DOHH2 (cell line): ENCODE measurements around the gene BMP7.

Experiments used
- H3F3A ChIP-seq: fragments of 200-600 bp; sonication (generic), shearing (Covaris generic); 2 replicates; pipeline ENCODE4 v1.6.0; 2016; ENCODE audit warnings: antibody characterized with exemption, mild to moderate bottlenecking; ENCODE audit not compliant: control insufficient read depth, insufficient read depth
- H3K27ac ChIP-seq: fragments of 200-600 bp; sonication (generic); 2 replicates; pipeline ENCODE4 v1.5.1; 2014; ENCODE audit warnings: low read depth, mild to moderate bottlenecking, low read length, moderate library complexity
- H3K27me3 ChIP-seq: fragments of 200-600 bp; sonication (generic); 2 replicates; pipeline ENCODE4 v1.6.1; 2014; ENCODE audit warnings: mild to moderate bottlenecking, low read length, mixed read lengths; ENCODE audit not compliant: control insufficient read depth
- H3K36me3 ChIP-seq: fragments of 200-600 bp; sonication (generic); 2 replicates; pipeline ENCODE4 v1.6.1; 2014; ENCODE audit warnings: mild to moderate bottlenecking, low read length, moderate library complexity, mixed read lengths; ENCODE audit not compliant: control insufficient read depth
- H3K4me1 ChIP-seq: fragments of 200-600 bp; sonication (generic); 2 replicates; pipeline ENCODE4 v1.6.1; 2014; ENCODE audit warnings: mild to moderate bottlenecking, low read length, mixed read lengths; ENCODE audit not compliant: control insufficient read depth
- H3K4me2 ChIP-seq: fragments of 200-600 bp; sonication (generic); 2 replicates; pipeline ENCODE4 v1.6.0; 2014; ENCODE audit warnings: mild to moderate bottlenecking, low read length, moderate library complexity
- H3K4me3 ChIP-seq: fragments of 200-600 bp; sonication (generic); 2 replicates; pipeline ENCODE4 v1.5.1; 2014; ENCODE audit warnings: mild to moderate bottlenecking, low read length, mixed read lengths
- H3K79me2 ChIP-seq: fragments of 200-600 bp; sonication (generic); 2 replicates; pipeline ENCODE4 v1.6.1; 2014; ENCODE audit warnings: mild to moderate bottlenecking, low read length, mixed read lengths; ENCODE audit not compliant: control insufficient read depth
- H3K9me2 ChIP-seq: fragments of 200-600 bp; sonication (generic); replicated peaks from 2 replicates; pipeline ENCODE4 v1.6.1; 2014; ENCODE audit warnings: mild to moderate bottlenecking, low read length, mixed read lengths; ENCODE audit not compliant: control insufficient read depth
- H3K9me3 ChIP-seq: fragments of 200-600 bp; sonication (generic); 2 replicates; pipeline ENCODE4 v1.6.1; 2014; ENCODE audit warnings: antibody characterized with exemption, low read length, mixed read lengths; ENCODE audit not compliant: control insufficient read depth, insufficient read depth
- H4K20me1 ChIP-seq: fragments of 200-600 bp; sonication (generic); 2 replicates; pipeline ENCODE4 v1.6.0; 2014; ENCODE audit warnings: low read depth, mild to moderate bottlenecking, antibody characterized with exemption, low read length, moderate library complexity; ENCODE audit not compliant: control insufficient read depth, insufficient read depth
- EZH2phosphoT487 ChIP-seq: fragments of 200-600 bp; sonication (generic); IDR thresholded peaks from 2 replicates; pipeline ENCODE4 v1.6.1; 2017; ENCODE audit warnings: borderline replicate concordance, mild to moderate bottlenecking, antibody characterized with exemption, low read length, moderate library complexity, mixed read lengths
- TF ChIP-seq, protein P1 (sequence below): fragments of 200-600 bp; sonication (generic); IDR thresholded peaks from one replicate; pipeline ENCODE4 v1.5.1; 2014; ENCODE audit warnings: antibody characterized with exemption, mild to moderate bottlenecking, low read depth, low read length; ENCODE audit not compliant: poor library complexity, severe bottlenecking

Gene BMP7

DNA sequence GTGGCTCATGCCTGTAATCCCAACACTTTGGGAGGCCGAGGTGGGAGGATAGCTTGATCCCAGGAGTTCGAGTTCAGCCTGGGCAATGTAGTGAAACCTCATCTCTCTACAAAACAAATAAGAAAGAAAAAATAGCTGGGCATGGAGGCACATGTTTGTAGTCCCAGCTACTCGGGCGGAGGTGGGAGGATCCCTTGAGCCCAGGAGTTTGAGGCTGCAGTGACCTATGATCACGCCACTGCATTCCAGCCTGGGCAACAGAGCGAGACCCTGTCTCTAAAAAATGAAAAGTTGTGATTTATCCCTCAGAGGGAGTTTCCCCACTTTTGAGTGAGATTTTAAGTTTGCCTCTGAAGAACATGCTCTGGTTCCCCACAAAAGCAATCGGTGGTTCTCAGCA, 17.4 kb upstream of the BMP7 start:
- no peak for TF ChIP-seq EZH2phosphoT487
- TF ChIP-seq, protein P1, sequence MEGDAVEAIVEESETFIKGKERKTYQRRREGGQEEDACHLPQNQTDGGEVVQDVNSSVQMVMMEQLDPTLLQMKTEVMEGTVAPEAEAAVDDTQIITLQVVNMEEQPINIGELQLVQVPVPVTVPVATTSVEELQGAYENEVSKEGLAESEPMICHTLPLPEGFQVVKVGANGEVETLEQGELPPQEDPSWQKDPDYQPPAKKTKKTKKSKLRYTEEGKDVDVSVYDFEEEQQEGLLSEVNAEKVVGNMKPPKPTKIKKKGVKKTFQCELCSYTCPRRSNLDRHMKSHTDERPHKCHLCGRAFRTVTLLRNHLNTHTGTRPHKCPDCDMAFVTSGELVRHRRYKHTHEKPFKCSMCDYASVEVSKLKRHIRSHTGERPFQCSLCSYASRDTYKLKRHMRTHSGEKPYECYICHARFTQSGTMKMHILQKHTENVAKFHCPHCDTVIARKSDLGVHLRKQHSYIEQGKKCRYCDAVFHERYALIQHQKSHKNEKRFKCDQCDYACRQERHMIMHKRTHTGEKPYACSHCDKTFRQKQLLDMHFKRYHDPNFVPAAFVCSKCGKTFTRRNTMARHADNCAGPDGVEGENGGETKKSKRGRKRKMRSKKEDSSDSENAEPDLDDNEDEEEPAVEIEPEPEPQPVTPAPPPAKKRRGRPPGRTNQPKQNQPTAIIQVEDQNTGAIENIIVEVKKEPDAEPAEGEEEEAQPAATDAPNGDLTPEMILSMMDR, result no peak
- peaks cover 35% of the 10 kb centered on the region for H3K79me2 ChIP-seq
- H3K27me3 ChIP-seq, result no peaks in the 10 kb centered on the region
- H4K20me1 ChIP-seq, result no peaks in the 10 kb centered on the region
- H3F3A ChIP-seq, result peaks cover 54% of the 10 kb centered on the region
- no peaks in the 10 kb centered on the region for H3K9me3 ChIP-seq
- H3K4me1 ChIP-seq, result peaks cover 99% of the 10 kb centered on the region
- H3K36me3 ChIP-seq, result no peaks in the 10 kb centered on the region
- no peaks in the 10 kb centered on the region for H3K9me2 ChIP-seq
- peak overlapping the region; percentile 73 for H3K4me3 ChIP-seq
- H3K27ac ChIP-seq, result peak overlapping the region; percentile 94
- peak overlapping the region; percentile 68 for H3K4me2 ChIP-seq

DNA sequence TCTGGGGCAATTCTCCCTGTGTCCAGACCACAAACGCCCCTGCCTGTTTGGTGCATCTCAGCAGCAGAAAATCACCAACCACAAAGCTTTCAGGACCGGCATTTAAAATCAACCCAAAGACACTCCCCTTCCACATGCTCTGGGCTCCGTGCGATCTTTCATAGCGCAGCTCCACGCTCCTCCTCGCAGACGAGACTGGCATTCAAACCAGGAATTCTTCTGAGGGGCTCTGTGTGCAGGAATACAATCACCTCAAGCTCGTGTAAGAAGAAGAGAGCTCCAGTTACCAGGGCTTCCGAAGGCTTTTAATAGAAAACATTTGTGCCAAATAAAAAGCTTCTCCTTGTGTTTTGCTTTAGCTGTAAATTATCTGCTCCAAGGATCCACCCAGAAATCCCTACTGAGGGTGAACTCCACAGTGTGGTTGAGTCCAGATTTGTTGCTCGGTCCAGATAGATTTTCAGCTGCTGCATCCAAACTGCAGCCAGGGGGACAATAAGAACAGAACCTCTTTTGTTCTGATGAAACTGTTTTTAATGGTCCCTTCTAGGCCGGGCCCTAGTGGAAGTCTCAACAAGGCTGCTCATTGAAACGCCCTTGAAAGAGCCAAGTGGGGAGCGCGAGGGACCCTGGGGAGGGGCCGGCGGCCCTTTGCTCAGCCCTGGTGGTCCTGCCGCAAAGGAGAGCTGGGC, 16.4 kb upstream of the BMP7 start:
- peak overlapping the region; percentile 68 for H3K4me2 ChIP-seq
- peaks cover 63% of the 10 kb centered on the region for H3F3A ChIP-seq
- no peaks in the 10 kb centered on the region for H3K9me2 ChIP-seq
- no peaks in the 10 kb centered on the region for H3K27me3 ChIP-seq
- peaks cover 35% of the 10 kb centered on the region for H3K79me2 ChIP-seq
- H3K27ac ChIP-seq, result peak overlapping the region; percentile 94
- no peaks in the 10 kb centered on the region for H3K9me3 ChIP-seq
- TF ChIP-seq EZH2phosphoT487, result no peak
- TF ChIP-seq, protein P1, result peak; percentile 11
- peak overlapping the region; percentile 73 for H3K4me3 ChIP-seq
- no peaks in the 10 kb centered on the region for H4K20me1 ChIP-seq
- H3K36me3 ChIP-seq, result no peaks in the 10 kb centered on the region
- H3K4me1 ChIP-seq, result peaks cover 99% of the 10 kb centered on the region

DNA sequence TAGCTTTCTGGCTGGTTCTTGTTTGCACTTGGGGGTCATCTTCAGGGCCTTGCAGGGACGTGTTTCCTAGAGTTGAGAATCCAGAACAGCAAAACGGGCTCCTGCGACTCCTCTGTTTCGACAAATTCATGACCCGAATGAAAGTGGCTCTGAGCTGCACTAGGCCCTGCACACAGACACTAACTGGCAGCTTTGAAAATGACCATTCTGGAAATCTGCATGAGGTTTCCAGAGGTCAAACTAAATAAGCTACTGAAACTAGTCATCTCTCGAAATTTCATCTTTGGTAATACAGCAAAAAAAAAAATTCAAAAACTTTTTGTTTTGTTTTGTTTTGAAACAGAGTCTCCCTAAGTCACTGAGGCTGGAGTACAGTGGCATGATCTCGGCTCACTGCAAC, 15.5 kb upstream of the BMP7 start:
- Histone ChIP-seq H3K4me2 (peak overlapping the region; percentile 68), H3K79me2 (peaks cover 43% of the 10 kb centered on the region), H3K4me1 (peaks cover 99% of the 10 kb centered on the region), H3K9me2 (no peaks in the 10 kb centered on the region), H3K9me3 (no peaks in the 10 kb centered on the region), H3K27me3 (no peaks in the 10 kb centered on the region), H3K27ac (peak overlapping the region; percentile 94), H3K4me3 (peak overlapping the region; percentile 73), H3F3A (peaks cover 70% of the 10 kb centered on the region), H3K36me3 (no peaks in the 10 kb centered on the region), H4K20me1 (no peaks in the 10 kb centered on the region)
- TF ChIP-seq EZH2phosphoT487, result no peak
- TF ChIP-seq, protein P1, result no peak
